D341Med (cell line): ENCODE measurements around the gene HERC3.

Experiments used
- DNase-seq: peaks from one replicate; pipeline ENCODE4 v3.0.0; 2012; ENCODE audit warnings: low spot score

The HERC3 gene

DNA sequence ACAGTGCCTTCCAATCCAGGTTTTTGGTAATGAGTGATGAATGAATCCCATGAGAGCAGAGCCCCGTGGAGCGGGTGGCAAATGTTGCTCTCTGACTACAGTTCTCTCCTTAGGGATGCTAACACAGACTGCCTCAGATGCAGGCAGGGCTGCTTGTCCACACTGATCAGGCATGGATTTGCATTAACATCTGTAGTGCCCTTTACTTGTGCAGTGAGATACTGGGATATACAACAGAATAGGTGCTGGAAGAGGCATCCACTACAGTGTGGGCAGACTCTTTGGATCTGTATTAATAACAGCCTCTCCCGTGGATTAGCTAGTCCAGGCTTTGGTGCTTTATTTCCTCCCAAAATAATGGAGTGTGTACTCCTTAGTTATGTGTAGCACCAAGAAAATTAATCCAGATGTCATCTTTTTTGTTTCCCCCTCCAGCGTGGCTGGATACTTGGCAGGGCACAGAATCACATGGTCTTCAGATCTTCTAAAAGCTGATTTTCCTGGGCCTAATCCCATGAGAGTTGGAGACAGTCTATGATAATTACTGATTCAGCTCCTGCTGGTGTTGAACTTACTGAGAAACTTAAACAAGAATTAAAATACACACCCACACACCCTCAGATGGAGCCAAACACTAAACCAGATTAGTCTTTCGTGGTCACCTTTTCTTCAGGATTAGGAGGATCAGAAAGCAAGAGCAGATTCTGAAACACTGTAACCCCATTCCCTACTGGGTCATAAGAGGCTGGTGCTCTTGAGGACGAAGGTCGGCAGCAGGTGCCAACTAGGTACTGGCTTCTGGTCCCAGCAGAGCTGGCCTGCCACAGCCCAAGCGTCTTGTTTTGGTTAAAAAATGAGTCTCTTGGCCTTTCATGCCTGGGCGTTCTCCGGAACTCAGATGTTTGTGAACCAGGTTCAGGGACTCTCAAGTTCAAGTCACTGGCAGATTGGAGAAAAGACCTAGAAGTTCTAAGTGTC lies 128.5 kb downstream of the HERC3 start:
- DNase-seq = peak; percentile 73

DNA sequence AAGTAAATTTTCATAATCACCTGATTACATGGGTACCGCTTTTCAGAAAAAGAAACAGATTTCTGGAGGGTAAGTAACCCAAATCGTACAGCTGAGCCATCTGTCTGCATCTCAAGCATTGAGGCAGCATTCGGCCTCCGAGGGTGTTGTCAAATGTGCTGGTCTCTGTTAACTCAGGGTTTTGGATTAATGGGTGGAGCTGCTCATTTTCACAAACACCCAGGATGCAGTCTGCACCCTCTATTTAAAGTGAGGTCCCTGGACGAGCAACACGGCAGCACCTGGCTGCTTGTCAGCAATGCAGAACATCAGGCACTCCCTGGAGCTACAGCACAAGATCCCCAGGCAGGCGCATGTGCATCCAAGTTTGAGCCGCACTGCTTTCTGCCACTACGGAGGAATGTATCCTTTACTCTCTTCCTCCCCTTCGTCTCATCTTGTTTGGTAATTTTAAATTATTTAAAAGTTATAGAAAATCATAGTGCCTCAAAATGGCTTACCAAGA lies 130.0 kb downstream of the HERC3 start:
- no peak for DNase-seq

DNA sequence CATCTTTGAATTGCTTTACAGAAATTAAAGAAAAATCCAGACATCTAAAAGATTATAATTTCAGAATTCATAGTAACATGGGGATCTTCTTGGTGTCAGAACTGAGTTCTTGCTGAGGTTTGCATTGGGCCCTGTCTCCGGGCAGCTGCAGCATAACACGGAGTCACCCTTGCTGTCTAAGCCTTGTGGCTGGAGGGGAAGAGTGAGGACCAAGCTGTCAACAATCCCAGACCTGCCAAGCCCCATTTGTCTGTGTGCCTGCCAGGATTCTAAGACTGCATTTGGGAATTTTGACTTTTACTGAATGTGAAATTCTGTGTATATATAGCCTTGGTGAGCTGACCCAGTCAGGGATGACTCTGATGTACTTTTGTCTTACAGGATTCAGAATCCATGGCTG lies 130.5 kb downstream of the HERC3 start:
- no peak for DNase-seq

DNA sequence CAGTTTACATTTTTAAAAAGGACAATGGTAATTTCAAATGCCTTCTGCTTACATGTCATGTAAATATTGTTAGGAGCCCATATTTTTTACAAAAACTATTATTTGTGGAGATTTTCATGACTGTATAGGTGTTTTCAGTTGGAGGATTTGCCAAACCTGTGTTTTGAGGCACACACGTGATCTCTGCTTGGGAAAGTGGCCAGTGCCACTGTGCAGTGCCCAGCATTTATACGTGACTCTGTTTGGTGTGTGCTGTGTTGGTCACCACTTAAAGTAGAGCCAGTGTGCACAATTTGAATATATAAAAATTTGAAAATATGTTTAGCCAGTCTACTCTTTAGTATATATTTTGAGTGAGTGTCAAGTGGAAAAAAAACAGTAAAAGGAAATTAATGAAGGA lies 132.1 kb downstream of the HERC3 start:
- no peak for DNase-seq

GRCh38 chr4:88725143-88725542 lies 132.9 kb downstream of the HERC3 start:
- DNase-seq = no peak

DNA sequence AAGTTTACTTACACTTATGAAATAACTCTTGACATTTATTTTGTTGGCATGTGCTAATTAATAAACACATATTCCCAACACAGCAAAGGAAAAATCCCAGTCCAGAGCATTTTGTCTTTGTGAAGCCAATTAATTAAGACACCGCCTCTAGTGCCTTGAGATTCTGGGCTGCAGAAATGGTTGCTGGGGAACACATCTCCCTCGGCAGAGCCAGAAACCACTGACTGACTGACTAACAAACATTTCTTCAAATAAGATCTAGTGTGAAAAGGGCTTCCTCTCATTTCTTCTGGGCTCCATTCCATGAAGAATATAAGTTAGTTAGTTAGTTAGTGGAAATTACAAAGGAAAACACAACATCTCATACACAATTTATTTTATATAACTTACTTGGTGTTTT lies 133.7 kb downstream of the HERC3 start:
- DNase-seq = no peak

GRCh38 chr4:88728146-88728545 lies 135.9 kb downstream of the HERC3 start:
- DNase-seq = no peak

- DNase-seq = no peak
Observed at GRCh38 chr4:88729146-88729760, 137.0 kb downstream of the HERC3 start.

DNA sequence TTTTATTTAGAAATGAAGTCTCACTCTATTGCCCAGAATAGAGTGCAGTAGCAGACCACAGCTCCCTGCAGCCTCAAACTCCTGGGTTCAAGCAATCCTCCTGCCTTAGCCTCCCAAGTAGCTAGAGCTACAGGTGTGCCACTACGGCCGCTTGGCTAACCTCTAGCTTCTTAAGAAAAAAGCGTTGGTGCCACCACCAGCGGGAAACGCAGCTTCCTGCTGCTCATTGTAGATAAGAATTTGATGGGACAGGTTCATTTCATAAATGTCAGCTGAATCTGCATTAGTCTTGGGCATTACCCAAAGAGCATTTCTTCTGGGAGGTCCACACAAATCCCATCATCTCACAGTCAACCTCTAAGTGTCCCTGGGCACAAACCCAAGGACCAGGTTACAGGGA lies 138.5 kb downstream of the HERC3 start:
- no peak for DNase-seq

DNA sequence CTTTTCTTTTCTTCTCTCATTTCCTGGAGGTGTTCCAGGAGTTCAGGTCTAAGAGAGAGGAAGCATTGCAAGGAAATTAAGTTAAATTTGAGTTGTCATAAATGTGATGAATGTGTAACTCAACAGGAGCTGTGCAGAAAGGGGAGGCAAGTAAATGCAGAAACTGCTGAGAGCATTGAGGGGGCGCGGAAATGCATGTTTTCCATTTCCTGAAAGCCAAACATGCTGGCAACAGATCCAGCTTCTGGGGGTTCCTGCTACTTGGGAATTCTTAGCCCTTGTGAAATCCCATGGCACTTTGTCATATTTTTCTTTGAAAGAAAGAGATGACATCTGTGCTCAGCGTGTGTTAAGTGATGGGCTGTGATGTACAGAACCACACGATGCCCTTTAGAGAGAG lies 139.1 kb downstream of the HERC3 start:
- DNase-seq = no peak

- DNase-seq = no peak
Observed at GRCh38 chr4:88732714-88733368, 140.6 kb downstream of the HERC3 start.

GRCh38 chr4:88734403-88734949 lies 142.2 kb downstream of the HERC3 start:
- no peak for DNase-seq

- no peak for DNase-seq
Observed at GRCh38 chr4:88735564-88735963, 143.3 kb downstream of the HERC3 start.

DNA sequence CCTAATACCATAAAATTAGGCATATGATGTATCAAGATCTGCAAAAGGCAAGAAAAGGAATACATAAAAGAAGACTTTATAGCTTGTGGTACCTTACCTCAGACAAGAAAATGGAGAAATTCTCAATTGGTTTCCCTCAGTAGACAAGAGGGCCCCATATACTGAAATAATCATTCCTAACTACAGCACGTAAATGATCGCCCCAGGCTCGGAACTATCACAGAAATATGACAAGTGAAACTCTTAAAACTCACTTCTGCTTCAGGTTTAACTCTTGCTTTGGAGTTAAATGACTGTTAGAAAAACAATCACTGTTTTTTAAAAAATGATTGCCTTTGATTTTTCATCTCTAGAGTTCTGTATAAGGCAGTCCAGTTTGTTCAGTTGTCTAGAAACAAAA lies 144.0 kb downstream of the HERC3 start:
- DNase-seq = no peak

GRCh38 chr4:88737307-88737941 lies 145.1 kb downstream of the HERC3 start:
- DNase-seq = no peak

DNA sequence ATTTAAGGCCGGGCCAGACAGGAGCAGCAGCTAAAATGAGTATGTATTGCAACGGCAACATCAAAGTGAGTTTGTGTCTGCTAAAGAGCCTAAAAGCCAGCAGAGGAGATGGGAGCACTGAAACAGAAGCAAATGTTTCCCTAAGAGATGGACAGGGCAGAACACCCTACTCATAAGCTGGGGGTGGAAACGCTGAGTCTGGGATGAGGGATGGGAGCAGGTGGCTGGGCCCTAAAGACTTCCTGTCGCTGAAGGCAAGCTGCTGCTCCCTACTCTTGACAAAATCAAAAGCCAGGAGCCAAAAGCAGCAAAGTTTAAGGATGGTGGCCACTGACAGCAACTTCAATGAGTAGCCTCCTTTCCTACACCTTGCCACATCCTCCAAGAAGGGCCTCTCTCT lies 145.9 kb downstream of the HERC3 start:
- DNase-seq = no peak

DNA sequence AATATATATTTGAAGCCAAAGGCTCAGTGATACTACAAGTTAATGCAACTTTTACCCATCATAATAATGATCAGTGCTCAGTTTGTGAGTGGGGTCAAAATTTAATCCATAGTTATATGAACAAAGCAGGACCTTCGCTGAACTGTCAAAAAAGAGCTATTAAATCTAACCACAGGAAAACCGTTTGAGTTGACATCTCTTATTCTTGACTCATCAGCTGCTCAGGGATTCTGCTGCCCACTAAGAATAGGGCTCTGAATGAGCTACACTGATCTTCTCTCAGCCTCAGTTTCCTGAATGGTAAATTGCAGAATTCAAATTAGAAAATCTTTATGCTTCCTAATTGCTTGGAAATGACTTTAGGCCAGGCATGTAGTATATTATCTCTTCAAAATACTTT lies 150.3 kb downstream of the HERC3 start:
- no peak for DNase-seq

GRCh38 chr4:88743696-88744095 lies 151.4 kb downstream of the HERC3 start:
- DNase-seq = no peak

DNA sequence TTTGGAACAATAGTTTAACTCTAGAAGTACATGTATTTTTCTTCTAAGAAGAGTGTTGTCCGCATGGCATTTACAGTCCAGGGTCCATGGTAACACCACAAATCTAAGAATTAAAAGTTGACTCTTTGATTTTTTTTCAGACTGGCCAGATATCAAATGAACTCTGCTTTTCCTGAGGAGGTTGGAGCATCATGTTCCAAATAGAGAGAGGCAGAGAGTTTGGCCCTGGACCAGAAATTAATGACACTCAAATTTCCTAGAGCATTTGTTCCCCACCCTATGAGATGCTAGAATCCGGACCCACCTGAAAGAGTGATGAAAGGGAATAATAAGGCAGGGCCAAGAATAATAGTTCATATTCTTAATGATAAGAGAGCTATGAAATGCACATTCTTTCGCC lies 152.3 kb downstream of the HERC3 start:
- DNase-seq = no peak

- no peak for DNase-seq
Observed at GRCh38 chr4:88745175-88745574, 152.9 kb downstream of the HERC3 start.

GRCh38 chr4:88745581-88746163 lies 153.4 kb downstream of the HERC3 start:
- DNase-seq = no peak

DNA sequence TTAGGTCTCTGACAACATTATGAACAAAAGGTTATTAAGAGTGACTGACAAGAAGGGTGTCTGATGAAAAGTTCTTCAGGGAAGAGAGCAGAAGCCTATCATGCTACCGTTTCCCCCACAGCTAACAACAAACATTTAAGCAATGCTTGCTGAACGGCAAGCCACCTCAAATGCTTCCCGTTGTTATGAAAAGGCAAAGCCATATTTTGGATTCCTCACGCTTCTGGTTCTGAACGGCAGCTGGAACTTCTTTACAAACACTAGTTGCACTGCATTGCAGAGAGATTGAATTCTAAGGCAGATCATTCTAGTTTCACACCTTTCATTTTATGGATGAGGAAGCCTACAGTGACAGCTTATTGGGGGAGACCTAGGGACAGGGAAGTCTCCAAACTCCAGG lies 153.9 kb downstream of the HERC3 start:
- DNase-seq = no peak
